Adrenal gland (tissue), 12 donors: ENCODE results near the gene POLR2M. TPM values are rescaled to one million over a fixed set of nuclear protein-coding genes. Genes with fewer than 3 reads are reported as not detected.

ENCODE experiments used
- DNase-seq, 7 donors: peaks; one replicate each; pipeline ENCODE4 v3.0.0-alpha.2; 2019 to 2020
- H3K27ac ChIP-seq, 5 donors: fragments of 200-600 bp; sonication (generic) in 4 of 5; 1 replicate in 3 of 5; 2 replicates in 2 of 5; pipeline versions ENCODE4 v1.5.1 to v1.8.0; 2016 to 2020; ENCODE audit warnings: mild to moderate bottlenecking in 1 of 5
- H3K27me3 ChIP-seq: fragments of 200-600 bp; 2 replicates; pipeline ENCODE4 v1.8.0; 2021
- H3K36me3 ChIP-seq, 2 donors: fragments of 200-600 bp; replicated peaks in 1 of 2; 1 replicate in 1 of 2; 2 replicates in 1 of 2; pipeline versions ENCODE4 v1.5.1 to v1.8.0; 2018 to 2022
- H3K4me1 ChIP-seq, 2 donors: fragments of 200-600 bp; replicated peaks in 1 of 2; 1 replicate in 1 of 2; 2 replicates in 1 of 2; pipeline versions ENCODE4 v1.5.1 to v1.8.0; 2018 to 2021
- H3K4me3 ChIP-seq, 4 donors: fragments of 200-600 bp; sonication (generic) in 3 of 4; one replicate each; pipeline ENCODE4 v1.5.1; 2016 to 2018
- H3K9me3 ChIP-seq, 3 donors: fragments of 200-600 bp; sonication (generic) in 1 of 3; replicated peaks in 1 of 3; 1 replicate in 2 of 3; 2 replicates in 1 of 3; pipeline versions ENCODE4 v1.5.1 to v1.8.0; 2016 to 2021
- CTCF ChIP-seq, 6 experiments: fragments of 450-650 bp in 4 of 6; fragments of 200-600 bp in 2 of 6; sonication (generic) in 1 of 6; IDR thresholded peaks; 1 replicate in 5 of 6; 2 replicates in 1 of 6; pipeline versions ENCODE4 v1.5.1 to v1.8.0; 2016 to 2021; ENCODE audit warnings: antibody characterized with exemption in 6 of 6, mild to moderate bottlenecking in 2 of 6, moderate library complexity in 1 of 6
- POLR2A ChIP-seq, 2 donors: fragments of 450-650 bp; IDR thresholded peaks; one replicate each; pipeline ENCODE4 v1.6.1; 2017; ENCODE audit warnings: antibody characterized with exemption in 2 of 2, mild to moderate bottlenecking in 2 of 2, moderate library complexity in 1 of 2
- WGBS, 4 donors: extraction: QIAGEN DNeasy Blood & Tissue Kit in 2 of 4; methylation state at CpG; one replicate each; pipeline versions ENCODE4 v1.1.5 to v1.1.7; 2013 to 2017; 5-methylcytosine and 5-hydroxymethylcytosine counted together
- intact Hi-C, 2 donors: fragments of 100-400 bp; cut with DNase I; formaldehyde crosslinking; loops; one replicate each; pipeline versions ENCODE4 v1.14.1 to v1.15.0; 2022 to 2023
- polyA plus RNA-seq, 3 donors: library from polyadenylated mRNA; stranded (reverse); fragments of 200-250 nt in 2 of 3; fragments of 350-450 nt in 1 of 3; fragmentation: Illumina TruSeq in 1 of 3; extraction: RNeasy Lipid Tissue Mini Kit (QIAGEN cat#74804) in 1 of 3; gene quantifications; one replicate each; pipeline ENCODE4 v1.2.3, GENCODE V29; 2013 to 2014
- total RNA-seq, 9 donors: library from RNA; depleted of rRNA in 4 of 9; stranded (reverse); fragments of >200 nt in 4 of 9; fragments of 120-200 nt in 1 of 9; fragmentation: NEBNext Ultra II Directional in 1 of 9; extraction: Animal tissue kit (Norgen Biotek cat#: 25700) in 1 of 9; gene quantifications; one replicate each; pipeline versions ENCODE4 v1.1.0 to v1.2.4, GENCODE V29; 2013 to 2023
- donor health status: healthy with polysubstance abuse.
- donor health status: Bipolar disorder and iron deficiency.
- donor health status: DM: yes; HTN: yes; CAD: no.
- donor health status: DM: no; HTN: no; CAD: no.
- donor health status: DM: no; HTN: no; CAD: no.
- donor health status: DM: yes; HTN: yes; CAD: no.

The POLR2M gene
- total and polyA plus RNA-seq, 12 donors = 21.0 to 404 (median 79.8) TPM

- intact Hi-C loops = no loop called here
- no peaks in the 10 kb centered on the region for H3K27me3 ChIP-seq
- no peak overlapping the region for H3K4me3 ChIP-seq
- H3K36me3 ChIP-seq = no peaks in the 10 kb centered on the region
- no peaks in the 10 kb centered on the region for H3K4me1 ChIP-seq
- no peak overlapping the region for H3K27ac ChIP-seq
- TF ChIP-seq CTCF (IDR thresholded peaks at IDR 0.05) = no peak
- TF ChIP-seq POLR2A (IDR thresholded peaks at IDR 0.05) = no peak
- H3K9me3 ChIP-seq = no peaks in the 10 kb centered on the region
- 80 to 91% (median 83%) methylated on average over 5 of the region's 5 CpGs for WGBS, 4 donors
- DNase-seq = no peak
Observed at GRCh38 chr15:57730876-57731275, 24.4 kb downstream of the POLR2M start.

GRCh38 chr15:57731530-57732103 is 25.1 kb downstream of the POLR2M start:
- intact Hi-C loops = no loop called here
- no peak for DNase-seq
- WGBS, 4 donors = 69 to 82% (median 72%) methylated on average over 6 of the region's 6 CpGs
- Histone ChIP-seq H3K27me3 (no peaks in the 10 kb centered on the region), H3K4me3 (no peak overlapping the region), H3K27ac (no peak overlapping the region), H3K9me3 (no peaks in the 10 kb centered on the region), H3K4me1 (no peaks in the 10 kb centered on the region), H3K36me3 (no peaks in the 10 kb centered on the region)
- TF ChIP-seq POLR2A (IDR thresholded peaks at IDR 0.05) = no peak
- no peak for TF ChIP-seq CTCF (IDR thresholded peaks at IDR 0.05)

GRCh38 chr15:57732526-57733331 is 26.2 kb downstream of the POLR2M start:
- WGBS, 4 donors = 36 to 42% (median 40%) methylated on average over 12 of the region's 12 CpGs
- Histone ChIP-seq H3K27me3 (no peaks in the 10 kb centered on the region), H3K36me3 (no peaks in the 10 kb centered on the region), H3K4me1 (no peaks in the 10 kb centered on the region), H3K9me3 (no peaks in the 10 kb centered on the region), H3K4me3 (no peak overlapping the region), H3K27ac (no peak overlapping the region)
- DNase-seq = peak; percentile 36 to 83 (median 59)
- intact Hi-C loops = no loop called here
- TF ChIP-seq CTCF (IDR thresholded peaks at IDR 0.05) = peak; percentile 58 to 91 (median 72)
- no peak for TF ChIP-seq POLR2A (IDR thresholded peaks at IDR 0.05)

- no peaks in the 10 kb centered on the region for H3K27me3 ChIP-seq
- TF ChIP-seq POLR2A (IDR thresholded peaks at IDR 0.05) = no peak
- no peak for TF ChIP-seq CTCF (IDR thresholded peaks at IDR 0.05)
- intact Hi-C loops = no loop called here
- no peaks in the 10 kb centered on the region for H3K36me3 ChIP-seq
- WGBS, 4 donors = 62 to 68% (median 66%) methylated on average over 2 of the region's 2 CpGs
- no peak overlapping the region for H3K27ac ChIP-seq
- DNase-seq = no peak
- H3K4me3 ChIP-seq = no peak overlapping the region
- H3K9me3 ChIP-seq = no peaks in the 10 kb centered on the region
- no peaks in the 10 kb centered on the region for H3K4me1 ChIP-seq
Observed at GRCh38 chr15:57734860-57735259, 28.3 kb downstream of the POLR2M start.
